HepG2 (cell line): ENCODE measurements around the gene IFIT2. TPM values are rescaled to one million over a fixed set of nuclear protein-coding genes. Genes with fewer than 3 reads are reported as not detected.
A peak's percentile ranks its signal among the peaks of the same experiment; 100 is the strongest.

Experiments used
- ATAC-seq: fragments of 200-7000 bp; cut with Tn5 transposase; 3 replicates; pipeline ENCODE4 v1.9.1; 2020; ENCODE audit warnings: mild to moderate bottlenecking, moderate library complexity
- BruUV-seq: library from RNA; stranded (reverse); fragments of 400-500 nt; replicated peaks from 2 replicates; lab custom pipeline; 2021; lab: Mats Ljungman, UMichigan
- CTCF ChIA-PET: fragments of 300-600 bp; formaldehyde crosslinking; extraction: SDS; loops from one replicate; lab custom pipeline; 2021; ENCODE audit warnings: low total read pairs, inconsistent platforms, low intra/inter-chr PET ratio; lab: Yijun Ruan, JAX
- POLR2A ChIA-PET: fragments of 350-600 bp; sonication (Branson Sonifier 250); formaldehyde crosslinking; loops from one replicate; lab custom pipeline; 2020; ENCODE audit warnings: antibody characterized with exemption, inconsistent platforms; lab: Yijun Ruan, JAX
- DNase-seq: peaks from one replicate; pipeline ENCODE4 v3.0.0-alpha.2; 2015; ENCODE audit warnings: low spot score
- FAIRE-seq: peaks from 3 replicates; lab custom pipeline; 2011; peaks lifted over from hg19 to GRCh38; lab: Jason Lieb, UNC
- H2AFZ ChIP-seq: one replicate; pipeline ENCODE4 v1.6.1; 2011; ENCODE audit warnings: low read length, inconsistent platforms
- H3K27ac ChIP-seq: fragments of 300-600 bp; 3 replicates; pipeline ENCODE4 v1.8.0; 2011; ENCODE audit warnings: mixed run types, mild to moderate bottlenecking, mixed read lengths, low read length, inconsistent platforms; ENCODE audit not compliant: insufficient read depth; ENCODE audit errors: extremely low read length
- H3K27me3 ChIP-seq, 2 experiments: fragments of 200-600 bp in 1 of 2; 2 replicates in 1 of 2; 3 replicates in 1 of 2; pipeline versions ENCODE4 v1.6.0 to v1.8.0; 2011; ENCODE audit warnings: low read length in 2 of 2, mild to moderate bottlenecking in 2 of 2, moderate library complexity in 2 of 2, inconsistent platforms in 1 of 2; ENCODE audit not compliant: insufficient read depth in 2 of 2, control insufficient read depth in 1 of 2
- H3K36me3 ChIP-seq, 2 experiments: fragments of 200-600 bp in 1 of 2; replicated peaks in 1 of 2; 2 replicates in 1 of 2; 3 replicates in 1 of 2; pipeline versions ENCODE4 v1.5.1 to v1.8.0; 2011; ENCODE audit warnings: low read length in 2 of 2, inconsistent platforms in 1 of 2; ENCODE audit not compliant: insufficient read depth in 2 of 2, control insufficient read depth in 1 of 2
- H3K4me1 ChIP-seq: 2 replicates; pipeline ENCODE4 v1.5.1; 2012; ENCODE audit warnings: low read length, inconsistent platforms; ENCODE audit not compliant: insufficient read depth
- H3K4me2 ChIP-seq: 2 replicates; pipeline ENCODE4 v1.6.0; 2011; ENCODE audit warnings: low read depth, low read length, inconsistent platforms
- H3K4me3 ChIP-seq, 3 experiments: fragments of 200-600 bp in 1 of 3; sonication (generic), shearing (Covaris generic) in 1 of 3; replicated peaks in 1 of 3; 2 replicates each; pipeline ENCODE4 v1.5.1; 2011 to 2016; ENCODE audit warnings: low read length in 3 of 3, inconsistent platforms in 2 of 3, low read depth in 2 of 3, mild to moderate bottlenecking in 2 of 3, control low read depth in 1 of 3, mixed read lengths in 1 of 3; ENCODE audit not compliant: insufficient read depth in 1 of 3
- H3K79me2 ChIP-seq: one replicate; pipeline ENCODE4 v1.6.1; 2011; ENCODE audit warnings: low read length, inconsistent platforms; ENCODE audit not compliant: insufficient read depth
- H3K9ac ChIP-seq: 2 replicates; pipeline ENCODE4 v1.6.0; 2011; ENCODE audit warnings: mild to moderate bottlenecking, low read depth, low read length, inconsistent platforms; ENCODE audit not compliant: insufficient read depth
- H3K9me3 ChIP-seq: 2 replicates; pipeline ENCODE4 v1.5.1; 2012; ENCODE audit warnings: mild to moderate bottlenecking, low read length
- H4K20me1 ChIP-seq: 2 replicates; pipeline ENCODE4 v1.6.0; 2011; ENCODE audit warnings: inconsistent platforms, mild to moderate bottlenecking, low read length, moderate library complexity; ENCODE audit not compliant: insufficient read depth
- CREB1 ChIP-seq, 2 experiments: fragments of 450-650 bp in 1 of 2; IDR thresholded peaks; 2 replicates each; pipeline ENCODE4 v1.6.1; 2016 to 2017; ENCODE audit warnings: control low read depth in 1 of 2, mild to moderate bottlenecking in 1 of 2, missing compliant biosample characterization in 1 of 2, missing genetic modification characterization in 1 of 2
- JDP2 ChIP-seq: sonication (generic); formaldehyde crosslinking; IDR thresholded peaks from 2 replicates; pipeline ENCODE4 v1.8.1; 2022; ENCODE audit warnings: missing genetic modification reagents, borderline replicate concordance
- KLF11 ChIP-seq: IDR thresholded peaks from 2 replicates; pipeline ENCODE4 v1.6.1; 2016; ENCODE audit warnings: missing compliant biosample characterization
- NCOA5 ChIP-seq: sonication (generic); formaldehyde crosslinking; IDR thresholded peaks from 2 replicates; pipeline ENCODE4 v1.4.0; 2020; ENCODE audit warnings: missing genetic modification reagents
- TGIF2 ChIP-seq: IDR thresholded peaks from 2 replicates; pipeline ENCODE4 v1.6.1; 2016; ENCODE audit warnings: control low read depth, missing compliant biosample characterization
- WGBS: methylation state at CpG from one replicate; pipeline ENCODE4 v1.1.6; 2017; ENCODE audit warnings: low lambda C conversion rate; 5-methylcytosine and 5-hydroxymethylcytosine counted together
- in situ Hi-C: cut with HindIII; loops from 2 replicates; pipeline ENCODE4 v1.10.0; 2017; ENCODE audit warnings: low pct_unique_long_range_greater_than_20kb; ENCODE audit not compliant: extremely low pct_ligation_motif_present
- intact Hi-C: fragments of 100-400 bp; cut with micrococcal nuclease; formaldehyde crosslinking; loops from one replicate; pipeline ENCODE4 v1.10.0; 2022; ENCODE audit not compliant: unreplicated experiment
- polyA plus RNA-seq, 8 experiments: library from polyadenylated mRNA; depleted of rRNA in 3 of 8; stranded (reverse) in 7 of 8; unstranded in 1 of 8; fragments of >200 nt; fragmentation: Illumina TruSeq in 4 of 8; extraction: Trizol in 4 of 8; gene quantifications; 2 replicates each; pipeline versions ENCODE4 v1.2.1 to v1.2.3, GENCODE V29; 2011 to 2016; ENCODE audit warnings: low read depth in 4 of 8, missing spikeins in 1 of 8, mixed read lengths in 1 of 8; ENCODE audit not compliant: insufficient read depth in 1 of 8
- total RNA-seq, 5 experiments: library from RNA; depleted of rRNA; stranded (reverse); fragments of >200 nt; fragmentation: Illumina TruSeq; extraction: Trizol; gene quantifications; 2 replicates each; pipeline ENCODE4 v1.2.3, GENCODE V29; 2016; ENCODE audit warnings: low read depth in 1 of 5

Gene IFIT2
- total and polyA plus RNA-seq, 2 of the 13 experiments (the other 11 are each of a cell fraction or from before 2014, with no cell fraction given), result 0.04 to 0.15 TPM

DNA sequence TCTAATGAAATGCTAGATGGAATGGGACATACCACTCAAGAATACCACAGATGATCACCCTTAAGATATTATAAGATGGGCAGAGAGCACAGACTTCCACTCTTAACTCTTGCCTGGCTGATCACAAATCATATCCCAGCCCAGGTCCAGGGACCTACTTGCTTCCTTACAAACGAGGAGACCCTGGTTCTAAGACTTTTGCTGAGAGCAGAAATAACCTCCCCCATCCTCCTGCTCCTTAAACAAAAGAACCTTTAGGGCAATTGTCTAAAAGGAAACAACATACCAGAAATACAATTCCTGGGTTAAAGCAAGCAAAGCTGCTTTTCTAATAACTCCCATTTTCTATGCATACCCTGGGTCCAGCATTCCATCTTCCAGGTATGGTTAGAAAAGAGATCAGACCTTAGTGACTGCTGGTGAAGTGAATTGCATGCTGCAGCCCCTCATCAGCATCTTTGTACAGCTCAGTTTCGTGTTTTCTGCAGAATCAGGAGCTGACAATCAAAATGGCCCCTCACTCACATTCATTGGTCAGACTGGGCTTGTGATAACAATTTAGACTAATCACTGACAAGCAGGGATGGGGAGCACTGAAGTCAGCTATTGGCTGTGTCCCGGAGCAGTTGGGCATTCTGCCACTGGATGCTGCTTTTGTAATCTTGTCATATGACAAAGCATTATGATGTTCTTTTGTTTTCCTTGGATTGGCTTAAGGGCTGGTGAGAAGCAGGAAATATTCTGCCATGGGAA is 40.5 kb downstream of the IFIT2 start:
- BruUV-seq, result no TSS peak
- ATAC-seq, result no peak
- Histone ChIP-seq H3K36me3 (0 out of 5 replicates have a peak, but pooled peaks cover 0 to 3% of the 10 kb centered on the region in 2 experiments), H4K20me1 (no peaks in the 10 kb centered on the region), H3K79me2 (no peaks in the 10 kb centered on the region), H3K4me1 (peaks cover 19% of the 10 kb centered on the region), H3K9me3 (no peaks in the 10 kb centered on the region), H3K4me3 (no peak overlapping the region), H3K27ac (no peak overlapping the region), H3K4me2 (no peak overlapping the region), H3K27me3 (no peaks in the 10 kb centered on the region)
- WGBS, result 74% methylated on average over 3 of the region's 3 CpGs
- ChIA-PET POLR2A (interaction anchor here (1.1 kb wide), 1 partner anchor 15 kb away, joined by 7 read pairs; the partner anchor contains the start of gene IFIT3), CTCF (no interaction called here)
- in situ Hi-C loops (no loop called here), intact Hi-C loops (no loop called here)
- no peak for FAIRE-seq
- TF ChIP-seq CREB1 (IDR thresholded peaks at IDR 0.05) (peak; percentile 27; the same call in 1 of the 2 replicates), CREB1 (CRISPR knock-in tag; IDR thresholded peaks at IDR 0.05) (no peak), JDP2 (CRISPR knock-in tag) (no peak)
- TF ChIP-seq, all 625 proteins: peak for 1
- DNase-seq, result no peak
- Histone ChIP-seq H3K9ac (no peak overlapping the region), H2AFZ (no peak overlapping the region)

DNA sequence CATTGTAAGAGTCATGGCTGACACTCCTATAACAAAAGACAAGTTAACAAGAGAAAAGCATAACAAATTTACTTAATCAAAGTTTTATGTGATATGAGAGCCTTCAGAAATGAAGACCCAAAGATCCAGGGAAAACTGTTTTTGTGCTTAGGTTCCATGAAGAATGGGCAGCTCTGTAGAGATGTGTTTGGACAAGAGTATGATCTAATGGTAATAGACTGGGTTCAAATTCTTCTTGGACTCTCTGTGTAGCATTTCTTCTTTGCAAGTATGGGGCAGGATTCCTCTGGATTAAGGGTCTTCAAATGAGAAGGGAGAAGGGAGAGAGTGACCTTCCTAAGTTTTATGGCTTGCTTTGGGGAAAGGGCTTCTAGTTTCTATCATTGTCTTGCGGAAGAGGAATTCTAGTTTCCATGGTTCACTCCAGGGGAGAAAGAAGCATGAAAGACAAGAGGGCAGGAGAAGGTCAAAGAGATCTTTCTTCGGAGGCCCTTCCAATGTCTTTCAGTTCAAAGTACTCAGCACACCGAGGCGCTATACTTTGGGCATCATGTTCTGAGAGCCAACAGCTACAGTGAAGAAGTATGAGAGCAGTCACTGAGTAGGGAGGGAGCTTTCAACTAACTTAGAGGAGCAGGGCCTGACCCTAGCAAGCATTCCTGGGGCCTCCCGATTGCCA is 41.4 kb downstream of the IFIT2 start:
- Histone ChIP-seq H3K9ac (no peak overlapping the region), H3K4me2 (no peak overlapping the region), H3K36me3 (0 out of 5 replicates have a peak, but pooled peaks cover 0 to 3% of the 10 kb centered on the region in 2 experiments), H2AFZ (no peak overlapping the region), H3K27me3 (no peaks in the 10 kb centered on the region), H4K20me1 (no peaks in the 10 kb centered on the region), H3K9me3 (no peaks in the 10 kb centered on the region), H3K4me1 (peaks cover 27% of the 10 kb centered on the region), H3K27ac (no peak overlapping the region), H3K79me2 (no peaks in the 10 kb centered on the region), H3K4me3 (no peak overlapping the region)
- DNase-seq (no peak), ATAC-seq (no peak), FAIRE-seq (no peak)
- 83% methylated on average over 5 of the region's 5 CpGs for WGBS
- no TSS peak for BruUV-seq
- POLR2A ChIA-PET, result interaction anchor here (1.1 kb wide), 1 partner anchor 15 kb away, joined by 7 read pairs; the partner anchor contains the start of gene IFIT3
- intact Hi-C loops, result no loop called here
- in situ Hi-C loops, result no loop called here
- TF ChIP-seq KLF11 (CRISPR knock-in tag) (no peak), NCOA5 (CRISPR knock-in tag) (no peak), TGIF2 (CRISPR knock-in tag) (no peak)
- CTCF ChIA-PET, result no interaction called here
